Uterus (tissue), 4 donors: ENCODE data around the gene PJA1. TPM values are rescaled to one million over a fixed set of nuclear protein-coding genes. Genes with fewer than 3 reads are reported as not detected.
A peak's percentile ranks its signal among the peaks of the same experiment; 100 is the strongest.

ENCODE experiments used
- DNase-seq, 2 donors: peaks; one replicate each; pipeline ENCODE4 v3.0.0-alpha.2; 2019 to 2020
- H3K27ac ChIP-seq, 2 donors: fragments of 200-600 bp; sonication (generic); 1 replicate in 1 of 2; 2 replicates in 1 of 2; pipeline ENCODE4 v1.5.1; 2016 to 2018
- H3K27me3 ChIP-seq, 2 donors: fragments of 200-600 bp; sonication (generic); one replicate each; pipeline ENCODE4 v1.5.1; 2018 to 2019; ENCODE audit warnings: control low read depth in 1 of 2
- H3K36me3 ChIP-seq, 2 donors: fragments of 200-600 bp; sonication (generic); one replicate each; pipeline ENCODE4 v1.5.1; 2019; ENCODE audit warnings: control low read depth in 1 of 2
- H3K4me1 ChIP-seq, 2 donors: fragments of 200-600 bp; sonication (generic); one replicate each; pipeline ENCODE4 v1.5.1; 2018 to 2019; ENCODE audit warnings: control low read depth in 1 of 2
- H3K4me3 ChIP-seq, 2 donors: fragments of 200-600 bp; sonication (generic); 1 replicate in 1 of 2; 2 replicates in 1 of 2; pipeline ENCODE4 v1.5.1; 2018 to 2019; ENCODE audit warnings: mild to moderate bottlenecking in 1 of 2
- H3K9me3 ChIP-seq, 2 donors: fragments of 200-600 bp; sonication (generic); one replicate each; pipeline ENCODE4 v1.5.1; 2019; ENCODE audit warnings: control low read depth in 1 of 2
- POLR2A ChIP-seq, 2 donors: fragments of 450-650 bp; IDR thresholded peaks; one replicate each; pipeline ENCODE4 v1.6.1; 2016; ENCODE audit warnings: antibody characterized with exemption in 2 of 2, mild to moderate bottlenecking in 1 of 2, moderate library complexity in 1 of 2
- intact Hi-C: fragments of 100-400 bp; cut with DNase I; formaldehyde crosslinking; loops from one replicate; pipeline ENCODE4 v1.15.1; 2023; ENCODE audit warnings: low total_unique reads
- total RNA-seq, 4 donors: library from RNA; depleted of rRNA in 3 of 4; stranded (reverse); fragments of >200 nt in 3 of 4; gene quantifications; one replicate each; pipeline versions ENCODE4 v1.1.0 to v1.2.4, GENCODE V29; 2014 to 2023
- TF ChIP-seq, protein P1 (sequence below), 4 experiments: fragments of 200-600 bp in 2 of 4; fragments of 450-650 bp in 2 of 4; sonication (generic) in 2 of 4; IDR thresholded peaks; one replicate each; pipeline ENCODE4 v1.5.1; 2016 to 2019; ENCODE audit warnings: antibody characterized with exemption in 4 of 4, mild to moderate bottlenecking in 2 of 4, moderate library complexity in 1 of 4
- donor health status: DM: yes; HTN: yes; CAD: no.

The PJA1 gene
- total RNA-seq, 4 donors from 2014 or later, result 9.7 to 68.0 (median 26.1) TPM

DNA sequence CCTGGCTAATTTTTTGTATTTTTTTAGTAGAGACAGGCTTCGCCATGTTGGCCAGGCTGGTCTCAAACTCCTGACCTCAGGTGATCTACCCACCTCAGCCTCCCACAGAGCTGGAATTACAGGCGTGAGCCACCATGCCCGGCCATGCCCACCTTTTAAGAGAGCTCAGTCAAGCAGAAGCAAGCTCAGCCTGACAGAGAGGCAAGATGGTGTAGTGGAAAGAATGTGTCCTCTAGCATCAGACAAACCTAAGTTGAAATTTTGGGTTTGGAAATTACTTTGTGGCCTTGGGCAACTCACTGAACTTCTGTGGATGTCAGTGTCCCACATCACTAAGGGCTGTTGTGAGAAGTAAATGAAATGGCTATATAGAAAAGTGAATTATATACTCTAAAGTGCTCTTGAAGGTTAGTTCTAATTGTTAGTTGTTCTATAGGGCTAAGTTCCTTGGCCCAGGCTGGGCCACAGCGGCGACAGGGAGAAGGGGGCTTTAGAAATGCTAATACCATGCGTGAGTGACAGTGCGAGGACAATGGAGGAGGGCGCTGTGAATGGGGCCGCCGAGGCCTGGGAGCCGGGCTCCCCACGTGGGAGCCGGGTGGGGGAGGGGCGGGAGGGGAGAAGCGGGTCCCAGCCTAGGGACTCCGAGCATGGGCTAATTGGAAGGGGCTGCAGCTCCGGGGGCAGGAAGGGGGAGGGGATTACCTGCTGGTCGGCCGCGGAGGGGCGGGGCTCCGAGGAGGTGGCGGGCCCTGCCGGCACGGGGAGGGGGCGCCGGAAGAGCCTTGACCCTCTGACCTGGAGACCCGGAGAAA is 15.6 kb downstream of the PJA1 start:
- DNase-seq, result no peak
- no peaks in the 10 kb centered on the region for H3K9me3 ChIP-seq
- no peaks in the 10 kb centered on the region for H3K36me3 ChIP-seq
- H3K4me1 ChIP-seq, result no peaks in the 10 kb centered on the region
- TF ChIP-seq POLR2A (IDR thresholded peaks at IDR 0.05), result no peak
- TF ChIP-seq, protein P1, sequence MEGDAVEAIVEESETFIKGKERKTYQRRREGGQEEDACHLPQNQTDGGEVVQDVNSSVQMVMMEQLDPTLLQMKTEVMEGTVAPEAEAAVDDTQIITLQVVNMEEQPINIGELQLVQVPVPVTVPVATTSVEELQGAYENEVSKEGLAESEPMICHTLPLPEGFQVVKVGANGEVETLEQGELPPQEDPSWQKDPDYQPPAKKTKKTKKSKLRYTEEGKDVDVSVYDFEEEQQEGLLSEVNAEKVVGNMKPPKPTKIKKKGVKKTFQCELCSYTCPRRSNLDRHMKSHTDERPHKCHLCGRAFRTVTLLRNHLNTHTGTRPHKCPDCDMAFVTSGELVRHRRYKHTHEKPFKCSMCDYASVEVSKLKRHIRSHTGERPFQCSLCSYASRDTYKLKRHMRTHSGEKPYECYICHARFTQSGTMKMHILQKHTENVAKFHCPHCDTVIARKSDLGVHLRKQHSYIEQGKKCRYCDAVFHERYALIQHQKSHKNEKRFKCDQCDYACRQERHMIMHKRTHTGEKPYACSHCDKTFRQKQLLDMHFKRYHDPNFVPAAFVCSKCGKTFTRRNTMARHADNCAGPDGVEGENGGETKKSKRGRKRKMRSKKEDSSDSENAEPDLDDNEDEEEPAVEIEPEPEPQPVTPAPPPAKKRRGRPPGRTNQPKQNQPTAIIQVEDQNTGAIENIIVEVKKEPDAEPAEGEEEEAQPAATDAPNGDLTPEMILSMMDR (IDR thresholded peaks at IDR 0.05), result no peak
- no peak overlapping the region for H3K27ac ChIP-seq
- H3K4me3 ChIP-seq, result no peak overlapping the region
- no peaks in the 10 kb centered on the region for H3K27me3 ChIP-seq
- intact Hi-C loops, result no loop called here

DNA sequence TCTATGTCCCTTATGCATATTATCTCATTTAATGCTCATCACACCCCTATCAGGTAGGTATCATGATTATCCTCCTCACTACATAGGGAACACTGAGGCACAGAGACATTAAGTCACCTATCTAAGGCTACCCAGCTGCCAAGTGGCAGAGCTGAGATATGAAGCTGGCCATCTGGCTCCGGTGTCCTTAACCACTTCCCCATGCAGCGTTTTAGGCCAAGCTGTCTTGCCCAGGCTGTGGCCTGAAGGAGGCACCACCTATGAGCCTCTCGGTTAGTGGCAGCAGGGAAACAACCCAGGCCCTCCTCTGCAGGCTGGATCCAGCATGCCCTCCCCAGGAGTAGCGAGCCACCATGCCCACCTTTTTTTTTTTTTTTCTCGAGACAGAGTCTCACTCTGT is 16.3 kb downstream of the PJA1 start:
- Histone ChIP-seq H3K9me3 (no peaks in the 10 kb centered on the region), H3K4me3 (no peak overlapping the region), H3K27me3 (no peaks in the 10 kb centered on the region), H3K36me3 (no peaks in the 10 kb centered on the region), H3K27ac (no peak overlapping the region), H3K4me1 (no peaks in the 10 kb centered on the region)
- intact Hi-C loops, result no loop called here
- TF ChIP-seq POLR2A (IDR thresholded peaks at IDR 0.05), result no peak
- TF ChIP-seq, protein P1 (IDR thresholded peaks at IDR 0.05), result no peak
- no peak for DNase-seq

DNA sequence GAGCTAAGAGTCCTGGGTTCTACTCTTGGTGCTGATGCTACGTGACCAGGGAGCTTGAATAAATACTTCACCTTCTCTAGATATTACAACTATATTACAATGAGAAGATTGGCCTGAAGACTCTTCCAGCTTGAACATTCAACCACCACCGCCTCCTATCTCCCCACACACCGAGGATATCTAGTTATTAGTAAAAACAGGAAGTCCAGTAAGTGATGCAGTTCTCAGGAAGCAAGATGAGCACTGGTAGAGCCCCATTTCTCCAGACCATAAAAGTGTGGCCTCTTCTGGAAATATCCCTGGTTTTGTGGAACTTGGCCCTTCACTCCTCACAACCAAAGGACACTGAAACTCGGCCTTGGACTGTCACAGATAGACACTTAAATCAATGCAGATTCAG is 18.5 kb downstream of the PJA1 start:
- TF ChIP-seq, protein P1 (IDR thresholded peaks at IDR 0.05), result no peak
- TF ChIP-seq POLR2A (IDR thresholded peaks at IDR 0.05), result no peak
- intact Hi-C loops, result no loop called here
- H3K9me3 ChIP-seq, result no peaks in the 10 kb centered on the region
- no peaks in the 10 kb centered on the region for H3K27me3 ChIP-seq
- H3K4me1 ChIP-seq, result no peaks in the 10 kb centered on the region
- H3K27ac ChIP-seq, result no peak overlapping the region
- no peaks in the 10 kb centered on the region for H3K36me3 ChIP-seq
- DNase-seq, result no peak
- no peak overlapping the region for H3K4me3 ChIP-seq

DNA sequence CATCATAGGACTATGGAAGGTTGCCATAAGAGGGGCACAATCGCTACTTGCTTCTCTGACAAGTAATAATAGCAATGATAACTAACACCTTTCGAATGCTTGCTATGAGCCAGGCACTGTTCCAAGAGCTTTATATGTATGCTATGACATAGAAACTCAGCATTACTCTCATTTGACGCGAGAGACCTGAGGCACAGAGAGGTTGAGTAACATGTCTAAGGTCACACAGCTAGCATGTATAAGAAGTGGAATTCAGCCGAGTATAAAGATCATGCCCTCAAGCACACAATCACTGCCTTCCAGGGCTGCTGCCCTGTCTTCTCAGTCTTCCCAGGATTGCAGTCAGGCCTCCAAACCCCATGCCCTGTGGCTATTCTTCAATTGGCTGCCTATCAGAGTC is 19.5 kb downstream of the PJA1 start:
- peak in 1 of 2 donors; percentile 3 for DNase-seq
- TF ChIP-seq, protein P1 (IDR thresholded peaks at IDR 0.05), result no peak
- TF ChIP-seq POLR2A (IDR thresholded peaks at IDR 0.05), result no peak

DNA sequence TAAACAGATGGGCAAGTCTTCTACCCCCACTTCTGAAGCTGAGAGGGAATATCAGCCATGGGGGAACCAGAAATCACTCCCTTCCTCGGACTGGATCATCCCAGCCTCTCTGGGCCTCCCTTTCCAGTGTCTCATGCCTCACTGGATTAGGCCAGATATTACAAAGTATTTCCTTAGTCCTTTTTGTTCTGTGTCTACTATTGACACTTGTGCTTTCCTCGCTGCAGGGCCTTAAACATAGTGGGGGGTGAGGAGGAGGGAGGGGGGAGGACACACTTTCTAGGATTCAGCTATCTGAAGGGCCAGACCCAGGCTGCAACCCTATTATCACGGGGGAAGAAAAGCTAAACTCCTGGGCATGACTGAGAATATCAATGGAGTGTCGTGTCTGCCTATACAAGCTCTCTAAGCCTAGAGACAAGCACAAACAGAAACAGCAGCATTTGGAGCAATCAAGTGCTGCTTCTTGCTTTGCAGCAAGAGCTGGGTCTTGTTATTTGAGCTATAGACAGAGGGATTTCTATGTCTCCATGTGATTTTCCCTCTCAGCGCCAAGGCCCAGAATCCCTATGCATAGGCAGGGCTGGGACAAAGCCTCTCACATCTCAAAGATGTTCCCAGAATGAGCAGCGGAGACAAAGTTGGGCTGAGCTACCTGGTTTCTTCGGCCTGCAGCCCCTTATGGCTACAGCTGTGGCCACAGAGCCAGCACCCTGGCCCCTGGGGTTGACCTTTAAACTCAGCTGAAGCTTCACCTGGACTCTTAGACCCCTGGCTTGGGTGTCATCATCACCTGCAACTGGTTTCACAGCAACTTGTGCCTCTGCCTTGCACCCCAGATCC is 20.2 kb downstream of the PJA1 start:
- H3K4me1 ChIP-seq, result no peaks in the 10 kb centered on the region
- no peaks in the 10 kb centered on the region for H3K9me3 ChIP-seq
- intact Hi-C loops, result no loop called here
- no peak for DNase-seq
- TF ChIP-seq, protein P1 (IDR thresholded peaks at IDR 0.05), result no peak
- TF ChIP-seq POLR2A (IDR thresholded peaks at IDR 0.05), result no peak
- no peak overlapping the region for H3K27ac ChIP-seq
- H3K4me3 ChIP-seq, result no peak overlapping the region
- H3K36me3 ChIP-seq, result no peaks in the 10 kb centered on the region
- no peaks in the 10 kb centered on the region for H3K27me3 ChIP-seq

More for the DNA sequence above, 19.5 kb downstream of the PJA1 start:
- H3K36me3 ChIP-seq, result no peaks in the 10 kb centered on the region
- no peaks in the 10 kb centered on the region for H3K9me3 ChIP-seq
- no peaks in the 10 kb centered on the region for H3K4me1 ChIP-seq
- intact Hi-C loops, result no loop called here
- H3K4me3 ChIP-seq, result no peak overlapping the region
- H3K27me3 ChIP-seq, result no peaks in the 10 kb centered on the region
- no peak overlapping the region for H3K27ac ChIP-seq
